ENCODE results near the gene MCM3. TPM values are rescaled to one million over a fixed set of nuclear protein-coding genes. Genes with fewer than 3 reads are reported as not detected.
A peak's percentile ranks its signal among the peaks of the same experiment; 100 is the strongest.

Gene MCM3
- polyA plus RNA-seq, 1 donor (not counting 4 experiments of a cell fraction or from before 2014, with no cell fraction given): 60.9 TPM

DNA sequence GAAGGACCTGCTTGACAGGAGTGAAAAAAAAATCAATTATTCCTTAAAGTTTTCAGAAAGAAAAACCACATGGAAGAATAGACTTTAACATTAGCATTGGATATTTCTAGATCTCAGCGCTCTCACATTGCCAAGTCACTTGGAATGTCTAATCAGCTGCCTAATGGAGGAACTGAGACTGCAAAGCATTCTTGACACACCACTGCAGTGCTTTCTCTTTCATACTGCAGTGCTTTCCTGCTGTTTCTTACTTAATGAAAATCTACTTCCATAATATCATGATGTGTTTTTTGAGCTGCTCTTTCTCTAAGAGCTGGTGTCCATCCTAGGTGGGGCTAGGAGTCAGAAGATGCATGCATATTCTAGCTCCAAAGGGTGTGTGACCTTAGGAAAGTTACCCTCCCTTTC lies 20.4 kb upstream of the MCM3 start:
- Histone ChIP-seq H3K9me3 (ENCODE audit: control insufficient read depth, low read depth, low read length) (no peaks in the 10 kb centered on the region), H3K9me1 (ENCODE audit: control insufficient read depth, extremely low read depth, insufficient read depth, low read length) (no peaks in the 10 kb centered on the region), H3K27ac (ENCODE audit: control insufficient read depth, insufficient read depth, low read length) (no peak overlapping the region), H3K9ac (ENCODE audit: control insufficient read depth, extremely low read depth, insufficient read depth, low read length) (no peak overlapping the region), H3K36me3 (ENCODE audit: control insufficient read depth in 2 of 2, extremely low read depth in 1 of 2, insufficient read depth in 2 of 2, low read length in 2 of 2) (no peaks in the 10 kb centered on the region), H3K79me2 (ENCODE audit: control insufficient read depth, insufficient read depth, low read length) (no peaks in the 10 kb centered on the region), H3K27me3 (ENCODE audit: control insufficient read depth, extremely low read depth, insufficient read depth, low read length) (no peaks in the 10 kb centered on the region), H4K20me1 (ENCODE audit: control insufficient read depth, extremely low read depth, insufficient read depth, low read length) (no peaks in the 10 kb centered on the region), H3K4me2 (ENCODE audit: control insufficient read depth, extremely low read depth, insufficient read depth, low read depth, low read length) (peak overlapping the region; percentile 37), H3K4me1 (ENCODE audit: control insufficient read depth, extremely low read depth, insufficient read depth, low read length) (no peaks in the 10 kb centered on the region), H3K4me3 (ENCODE audit: control insufficient read depth in 2 of 3, extremely low read depth in 1 of 3, insufficient read depth in 2 of 3, low read depth in 1 of 3, low read length in 3 of 3) (no peak overlapping the region), H2AFZ (ENCODE audit: control insufficient read depth, low read length) (peak overlapping the region; percentile 56)
- FAIRE-seq (no peak), DNase-seq (ENCODE audit: low read depth, low spot score) (no peak)
- no peak for TF ChIP-seq EZH2 (IDR thresholded peaks at IDR 0.05; ENCODE audit: low read length)
- TF ChIP-seq CTCF (optimal IDR thresholded peaks at IDR 0.05 in 1 of 3, IDR thresholded peaks at IDR 0.05 in 1 of 3, conservative IDR thresholded peaks at IDR 0.05 in 1 of 3; ENCODE audit: extremely low read depth in 1 of 3, insufficient read depth in 2 of 3, low read length in 3 of 3): no peak
- dilution Hi-C loops (cut with MboI; ENCODE audit: extremely low pct_ligation_motif_present, low sequenced_read_pairs): no loop called here

DNA sequence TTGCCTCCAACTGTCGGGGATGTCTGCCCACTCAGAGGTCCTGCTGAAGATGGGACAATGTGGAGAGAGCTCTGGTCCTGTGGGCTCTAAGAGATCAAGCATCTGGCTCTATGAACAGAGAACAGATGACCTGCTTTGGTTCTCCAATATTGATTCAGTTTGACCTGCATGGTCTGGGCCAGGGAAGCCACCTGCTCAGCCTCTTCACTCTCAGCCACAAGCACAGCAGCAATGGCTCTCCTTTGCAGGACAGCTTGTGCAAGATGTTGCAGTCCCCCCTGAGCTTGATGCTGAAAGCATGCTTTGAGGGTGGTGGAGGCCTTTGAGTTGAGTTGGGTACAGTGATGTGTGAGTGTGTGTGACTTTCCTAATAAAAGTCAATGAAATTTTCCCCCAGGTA lies 18.6 kb upstream of the MCM3 start:
- H3K79me2 ChIP-seq (ENCODE audit: control insufficient read depth, insufficient read depth, low read length): no peaks in the 10 kb centered on the region
- H3K4me3 ChIP-seq (ENCODE audit: control insufficient read depth in 2 of 3, extremely low read depth in 1 of 3, insufficient read depth in 2 of 3, low read depth in 1 of 3, low read length in 3 of 3): no peak overlapping the region
- no peak overlapping the region for H3K9ac ChIP-seq (ENCODE audit: control insufficient read depth, extremely low read depth, insufficient read depth, low read length)
- no peaks in the 10 kb centered on the region for H3K36me3 ChIP-seq (ENCODE audit: control insufficient read depth in 2 of 2, extremely low read depth in 1 of 2, insufficient read depth in 2 of 2, low read length in 2 of 2)
- H3K4me1 ChIP-seq (ENCODE audit: control insufficient read depth, extremely low read depth, insufficient read depth, low read length): no peaks in the 10 kb centered on the region
- DNase-seq (ENCODE audit: low read depth, low spot score): no peak
- FAIRE-seq: no peak
- no peak overlapping the region for H3K4me2 ChIP-seq (ENCODE audit: control insufficient read depth, extremely low read depth, insufficient read depth, low read depth, low read length)
- TF ChIP-seq EZH2 (IDR thresholded peaks at IDR 0.05; ENCODE audit: low read length) (no peak), CTCF (optimal IDR thresholded peaks at IDR 0.05 in 1 of 3, IDR thresholded peaks at IDR 0.05 in 1 of 3, conservative IDR thresholded peaks at IDR 0.05 in 1 of 3; ENCODE audit: extremely low read depth in 1 of 3, insufficient read depth in 2 of 3, low read length in 3 of 3) (no peak)
- H3K9me1 ChIP-seq (ENCODE audit: control insufficient read depth, extremely low read depth, insufficient read depth, low read length): no peaks in the 10 kb centered on the region
- H3K27me3 ChIP-seq (ENCODE audit: control insufficient read depth, extremely low read depth, insufficient read depth, low read length): no peaks in the 10 kb centered on the region
- no peak overlapping the region for H2AFZ ChIP-seq (ENCODE audit: control insufficient read depth, low read length)
- H4K20me1 ChIP-seq (ENCODE audit: control insufficient read depth, extremely low read depth, insufficient read depth, low read length): no peaks in the 10 kb centered on the region
- dilution Hi-C loops (cut with MboI; ENCODE audit: extremely low pct_ligation_motif_present, low sequenced_read_pairs): no loop called here
- H3K27ac ChIP-seq (ENCODE audit: control insufficient read depth, insufficient read depth, low read length): no peak overlapping the region
- H3K9me3 ChIP-seq (ENCODE audit: control insufficient read depth, low read depth, low read length): no peaks in the 10 kb centered on the region
